ENCODE measurements around the gene TJP2.

DNA sequence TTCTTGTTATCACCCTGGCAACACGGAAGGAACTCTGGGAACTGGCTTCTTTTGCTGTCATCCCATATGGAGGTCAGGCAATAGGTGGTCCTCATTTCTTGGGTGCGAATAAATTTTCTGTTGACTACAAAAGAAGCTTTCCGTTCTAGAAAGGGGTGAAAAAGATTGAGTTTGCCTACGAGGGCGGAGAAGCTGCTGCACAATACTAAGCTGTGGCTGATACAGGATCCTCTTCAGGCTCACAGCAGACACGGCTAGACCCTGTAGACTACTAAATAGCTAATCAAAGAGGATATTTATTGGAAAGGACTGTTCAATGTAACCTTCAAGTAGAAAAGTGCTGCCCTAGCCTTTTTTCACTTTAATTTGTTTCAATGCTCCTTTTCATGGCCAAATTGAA, 58.1 kb downstream of the TJP2 start:
- TF ChIP-seq, protein P1, sequence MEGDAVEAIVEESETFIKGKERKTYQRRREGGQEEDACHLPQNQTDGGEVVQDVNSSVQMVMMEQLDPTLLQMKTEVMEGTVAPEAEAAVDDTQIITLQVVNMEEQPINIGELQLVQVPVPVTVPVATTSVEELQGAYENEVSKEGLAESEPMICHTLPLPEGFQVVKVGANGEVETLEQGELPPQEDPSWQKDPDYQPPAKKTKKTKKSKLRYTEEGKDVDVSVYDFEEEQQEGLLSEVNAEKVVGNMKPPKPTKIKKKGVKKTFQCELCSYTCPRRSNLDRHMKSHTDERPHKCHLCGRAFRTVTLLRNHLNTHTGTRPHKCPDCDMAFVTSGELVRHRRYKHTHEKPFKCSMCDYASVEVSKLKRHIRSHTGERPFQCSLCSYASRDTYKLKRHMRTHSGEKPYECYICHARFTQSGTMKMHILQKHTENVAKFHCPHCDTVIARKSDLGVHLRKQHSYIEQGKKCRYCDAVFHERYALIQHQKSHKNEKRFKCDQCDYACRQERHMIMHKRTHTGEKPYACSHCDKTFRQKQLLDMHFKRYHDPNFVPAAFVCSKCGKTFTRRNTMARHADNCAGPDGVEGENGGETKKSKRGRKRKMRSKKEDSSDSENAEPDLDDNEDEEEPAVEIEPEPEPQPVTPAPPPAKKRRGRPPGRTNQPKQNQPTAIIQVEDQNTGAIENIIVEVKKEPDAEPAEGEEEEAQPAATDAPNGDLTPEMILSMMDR (IDR thresholded peaks at IDR 0.05; ENCODE audit: low read depth, low read length) = no peak
- TF ChIP-seq EZH2phosphoT487 (IDR thresholded peaks at IDR 0.05; ENCODE audit: low read depth) = no peak
